Fibroblast of skin of left biceps (primary cell): ENCODE results near the gene ATP5PO.

Experiments
- DNase-seq, 2 experiments: peaks; one replicate each; pipeline ENCODE4 v3.0.0-alpha.2; 2013; ENCODE audit warnings: low read depth in 2 of 2

ATP5PO gene

DNA sequence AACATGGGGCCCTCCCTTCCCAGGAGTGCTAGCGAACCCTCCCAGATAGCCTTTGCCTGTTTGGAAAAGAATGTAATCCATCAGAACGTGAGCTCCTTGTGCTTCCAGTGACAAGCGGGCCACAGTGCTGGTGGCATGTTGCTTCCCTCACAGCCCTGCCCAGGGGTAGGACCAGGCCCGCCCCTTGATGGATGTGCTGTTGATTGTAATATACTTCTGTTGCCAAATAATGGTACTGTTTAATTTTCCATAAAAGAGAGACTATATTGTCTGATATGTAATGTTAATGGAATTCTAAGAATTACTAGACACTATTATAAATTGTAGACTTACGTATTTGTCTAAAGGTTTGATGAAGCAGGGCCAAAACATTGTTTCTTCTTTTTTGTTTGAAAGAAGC is 16.4 kb downstream of the ATP5PO start:
- no peak for DNase-seq

DNA sequence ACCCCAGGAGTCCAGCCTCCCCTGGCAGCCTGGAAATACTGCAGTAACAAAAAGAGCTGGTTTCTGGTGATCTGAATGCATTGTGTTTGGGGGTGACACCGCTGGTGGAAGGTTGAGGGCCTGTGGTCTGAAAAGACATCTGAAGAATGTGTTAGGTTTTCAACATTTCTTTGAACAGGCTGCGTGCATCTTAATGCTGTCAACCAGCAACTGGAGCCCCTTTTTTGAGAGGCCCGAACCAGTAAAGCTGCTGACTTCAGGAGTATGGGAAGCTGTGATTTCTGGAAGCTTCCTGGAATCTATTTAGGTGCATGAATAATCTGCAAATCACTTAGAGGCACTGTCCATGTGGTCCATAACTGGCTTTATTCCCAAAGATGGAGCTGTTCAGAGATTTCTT is 17.0 kb downstream of the ATP5PO start:
- peak; percentile 33 to 36 for DNase-seq

GRCh38 chr21:33897739-33898138 is 17.9 kb downstream of the ATP5PO start:
- DNase-seq: no peak

- DNase-seq: no peak
Observed at GRCh38 chr21:33897098-33897497, 18.5 kb downstream of the ATP5PO start.

GRCh38 chr21:33896691-33897090 is 18.9 kb downstream of the ATP5PO start:
- no peak for DNase-seq

DNA sequence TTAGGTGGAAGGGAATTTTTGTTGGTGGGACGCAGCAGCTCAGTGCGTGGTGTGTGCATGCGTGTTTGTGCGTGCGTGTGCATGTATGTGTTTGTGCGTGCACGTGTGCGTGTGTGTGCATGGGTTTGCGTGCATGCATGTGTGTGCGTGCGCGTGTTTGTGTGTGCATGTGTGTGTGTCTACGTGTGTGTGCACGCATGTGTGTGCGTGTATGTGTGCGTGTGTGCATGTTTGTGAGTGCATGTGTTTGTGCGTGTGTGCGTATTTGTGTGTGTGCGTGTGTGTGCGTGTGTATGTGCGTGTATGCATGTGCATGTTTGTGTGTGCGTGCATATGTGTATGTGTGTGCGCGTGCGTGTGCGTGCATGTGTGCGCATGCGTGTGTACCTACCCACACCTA is 20.2 kb downstream of the ATP5PO start:
- DNase-seq: no peak

- DNase-seq: peak; percentile 67 to 71
Observed at GRCh38 chr21:33894736-33895288, 20.8 kb downstream of the ATP5PO start.

DNA sequence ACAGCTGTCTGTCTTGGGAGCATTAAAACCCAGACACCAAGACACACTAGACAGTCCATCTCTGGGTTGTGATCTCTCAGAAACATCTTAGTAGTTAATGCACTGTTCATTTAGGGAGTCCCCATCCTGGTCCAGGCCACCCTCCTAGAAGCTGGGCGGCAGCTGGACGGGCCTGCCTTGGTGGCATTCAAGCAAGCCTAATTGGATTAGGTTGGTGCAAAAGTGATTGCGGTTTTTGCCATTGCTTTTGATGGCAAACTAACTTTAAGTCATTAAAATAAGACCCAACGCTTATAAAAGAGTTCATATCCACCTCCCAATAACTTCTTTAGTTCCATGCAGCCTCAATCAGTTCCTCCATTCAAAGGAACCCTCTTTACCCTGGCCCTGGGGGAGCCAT is 21.7 kb downstream of the ATP5PO start:
- no peak for DNase-seq

- no peak for DNase-seq
Observed at GRCh38 chr21:33892853-33893252, 22.8 kb downstream of the ATP5PO start.

GRCh38 chr21:33890187-33890586 is 25.4 kb downstream of the ATP5PO start:
- DNase-seq: no peak

DNA sequence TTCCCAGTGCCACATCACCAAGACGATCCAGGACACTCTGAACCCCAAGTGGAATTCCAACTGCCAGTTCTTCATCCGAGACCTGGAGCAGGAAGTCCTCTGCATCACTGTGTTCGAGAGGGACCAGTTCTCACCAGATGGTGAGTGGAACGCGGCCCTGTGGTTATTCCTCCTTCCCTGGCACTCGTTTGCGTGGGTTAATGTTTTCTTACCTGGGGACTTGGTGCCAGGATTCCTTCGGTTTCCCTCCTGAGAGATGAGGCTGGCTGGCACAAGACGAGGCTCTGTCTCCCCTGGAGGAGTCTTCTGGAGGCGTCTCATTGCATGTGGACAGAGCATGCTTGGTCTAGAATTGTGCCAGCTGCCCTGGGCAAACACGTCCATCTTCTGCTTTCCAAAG is 29.3 kb downstream of the ATP5PO start:
- no peak for DNase-seq

- DNase-seq: no peak
Observed at GRCh38 chr21:33885172-33885514, 30.5 kb downstream of the ATP5PO start.

GRCh38 chr21:33884376-33885171 is 31.0 kb downstream of the ATP5PO start:
- DNase-seq: peak; percentile 76 to 79

GRCh38 chr21:33883118-33883517 is 32.5 kb downstream of the ATP5PO start:
- DNase-seq: no peak

GRCh38 chr21:33881689-33882440 is 33.7 kb downstream of the ATP5PO start:
- no peak for DNase-seq

- DNase-seq: no peak
Observed at GRCh38 chr21:33880626-33881025, 35.0 kb downstream of the ATP5PO start.

DNA sequence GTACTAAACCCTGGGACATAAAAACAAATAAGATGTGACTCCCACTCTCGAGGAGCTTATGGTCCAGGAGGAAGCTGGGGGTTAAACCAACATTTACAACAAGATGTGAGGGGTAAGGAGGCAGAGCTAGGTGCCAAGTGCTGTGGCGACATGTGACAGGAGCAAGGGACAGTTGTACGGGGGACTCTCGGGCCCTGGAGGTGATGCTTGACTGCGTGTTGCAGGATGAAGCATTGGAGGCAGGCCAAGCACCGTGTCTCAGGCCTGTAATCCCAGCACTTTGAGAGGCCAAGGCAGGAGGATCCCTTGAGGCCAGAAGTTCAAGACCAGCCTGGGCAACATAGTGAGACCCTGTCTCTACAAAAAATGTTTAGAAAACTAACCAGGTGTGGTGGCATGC is 36.8 kb downstream of the ATP5PO start:
- DNase-seq: no peak

GRCh38 chr21:33875026-33875695 is 40.4 kb downstream of the ATP5PO start:
- DNase-seq: no peak

DNA sequence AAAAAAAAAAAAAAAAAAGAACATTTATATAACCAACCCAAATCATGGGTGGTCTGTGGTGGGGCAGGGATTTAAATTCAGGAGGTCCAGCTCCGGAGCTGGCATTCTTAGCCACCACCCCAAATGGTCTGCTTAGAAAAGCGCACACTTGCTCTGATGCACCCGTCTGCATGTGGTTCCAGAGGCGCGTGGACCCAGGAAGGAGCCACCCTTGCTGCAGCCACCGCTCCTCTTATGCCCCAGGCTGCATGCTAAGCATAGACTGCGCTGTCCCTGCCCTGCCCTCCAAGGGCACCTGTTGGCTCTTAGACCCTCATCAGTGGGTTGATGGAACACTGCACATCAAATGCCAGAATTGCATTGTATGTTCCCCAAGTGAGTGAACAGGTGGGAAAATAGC is 41.4 kb downstream of the ATP5PO start:
- DNase-seq: no peak

GRCh38 chr21:33872881-33873515 is 42.6 kb downstream of the ATP5PO start:
- DNase-seq: no peak

DNA sequence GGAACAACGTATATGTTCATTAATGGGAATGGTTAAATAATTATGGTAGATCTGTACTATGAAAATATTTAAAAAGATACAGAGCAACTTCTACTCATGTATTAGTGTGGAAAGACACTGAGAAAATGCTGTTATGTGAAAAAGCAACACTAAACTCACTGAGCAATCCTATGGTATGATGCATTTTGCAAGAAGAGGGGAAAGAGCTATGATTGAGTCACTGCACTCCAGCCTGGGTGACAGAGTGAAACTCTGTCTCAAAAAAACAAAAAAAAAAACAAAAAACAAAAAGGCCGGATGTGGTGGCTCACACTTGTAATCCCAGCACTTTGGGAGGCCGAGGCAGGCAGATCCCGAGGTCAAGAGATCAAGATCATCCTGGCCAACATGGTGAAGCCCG is 44.4 kb downstream of the ATP5PO start:
- DNase-seq: no peak

GRCh38 chr21:33870768-33871167 is 44.8 kb downstream of the ATP5PO start:
- DNase-seq: no peak
